ENCODE data around the gene RAB19.
"Not testable (repeated sequence)": the region's sequence is repeated elsewhere in the genome, so short reads cannot be mapped to it uniquely, and the experiment has no call there.

RAB19 gene

DNA sequence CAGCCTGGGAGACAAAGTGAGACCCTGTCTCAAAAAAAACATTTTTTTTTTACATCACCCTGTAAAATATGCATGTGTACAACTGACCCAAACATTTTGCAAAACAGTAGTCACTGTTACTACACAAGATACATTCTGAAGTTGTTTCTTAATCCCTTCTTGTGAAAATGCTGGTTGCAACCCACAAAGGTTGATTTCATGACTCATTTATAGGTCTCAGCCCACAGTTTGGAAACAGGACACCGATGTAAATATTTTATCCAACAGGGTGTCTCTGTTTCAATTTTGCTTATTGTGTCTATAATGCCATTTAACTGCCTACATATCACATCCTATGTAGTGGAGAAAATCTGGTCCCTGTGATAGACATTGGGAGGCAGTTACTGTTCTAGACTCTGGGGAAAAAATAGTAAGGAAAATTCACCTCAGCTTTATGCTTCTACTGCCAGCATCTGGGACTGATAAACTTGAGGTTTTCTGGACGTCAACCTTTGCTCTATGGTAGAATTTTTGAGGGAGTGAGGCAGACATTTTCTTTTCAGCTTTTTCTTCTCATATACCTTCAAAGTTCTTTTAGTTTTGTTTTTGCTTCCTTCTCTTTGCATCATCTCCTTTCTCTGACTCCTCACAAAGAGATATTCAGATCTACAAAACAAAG lies 1.6 kb upstream of the RAB19 start:
- DNase-seq, result no peak

DNA sequence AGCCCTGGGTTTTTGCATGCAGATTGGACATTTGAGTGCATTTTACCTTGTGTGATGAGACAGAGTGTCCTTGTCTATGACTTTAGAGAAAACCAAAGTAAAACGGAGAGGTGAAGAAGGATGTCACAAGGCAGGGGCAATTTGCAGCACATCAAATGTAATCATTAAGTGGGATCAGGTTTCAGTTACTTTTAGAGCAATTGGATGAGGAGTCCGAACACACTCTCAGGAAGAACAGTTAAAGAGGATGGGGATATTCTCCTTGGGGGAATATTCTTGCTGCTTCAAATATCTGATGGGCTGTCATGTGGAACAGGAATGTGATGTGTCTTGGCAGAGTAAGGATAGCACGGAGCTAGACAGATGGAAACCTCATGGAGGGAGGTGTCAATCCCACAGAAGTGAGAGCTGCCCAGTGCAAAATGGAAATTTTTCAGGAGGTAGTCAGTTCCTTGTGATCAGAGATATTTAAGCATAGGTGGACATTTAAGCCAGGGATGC lies 757 bp downstream of the RAB19 start:
- no peak for DNase-seq

DNA sequence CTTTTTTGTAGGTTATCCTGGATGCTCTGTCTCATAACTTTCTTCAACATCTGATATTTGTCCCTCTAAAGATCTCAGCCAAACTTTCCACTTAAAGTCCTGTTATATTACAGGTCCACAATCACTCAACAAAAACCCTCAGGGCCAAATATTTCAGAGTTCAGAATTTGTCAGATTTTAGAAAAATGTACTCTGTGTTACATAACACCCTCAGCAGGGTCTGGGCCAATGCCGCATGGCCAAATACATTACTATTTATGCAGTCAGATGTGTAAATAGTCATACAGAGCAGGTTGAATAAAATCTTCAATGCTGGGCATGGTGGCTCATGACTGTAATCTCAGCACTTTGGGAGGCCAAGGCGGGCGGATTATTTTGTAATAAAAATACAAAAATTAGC lies 11.5 kb downstream of the RAB19 start:
- no peak for DNase-seq

DNA sequence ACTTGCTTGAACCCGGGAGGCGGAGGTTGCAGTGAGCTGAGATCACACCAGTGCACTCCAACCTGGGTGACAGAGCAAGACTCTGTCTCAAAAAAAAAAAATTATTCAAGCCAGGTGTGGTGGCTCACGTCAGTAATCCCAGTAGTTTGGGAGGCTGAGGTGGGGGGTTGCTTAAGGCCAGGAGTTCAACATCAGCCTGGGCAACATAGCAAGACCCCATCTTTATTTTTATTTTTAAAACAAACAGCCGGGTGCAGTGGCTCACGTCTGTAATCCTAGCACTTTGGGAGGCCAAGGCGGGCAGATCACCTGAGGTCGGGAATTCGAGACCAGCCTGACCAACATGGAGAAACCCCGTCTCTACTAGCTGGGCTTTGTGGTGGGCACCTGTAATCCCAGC lies 12.0 kb downstream of the RAB19 start:
- not testable (repeated sequence) for DNase-seq

DNA sequence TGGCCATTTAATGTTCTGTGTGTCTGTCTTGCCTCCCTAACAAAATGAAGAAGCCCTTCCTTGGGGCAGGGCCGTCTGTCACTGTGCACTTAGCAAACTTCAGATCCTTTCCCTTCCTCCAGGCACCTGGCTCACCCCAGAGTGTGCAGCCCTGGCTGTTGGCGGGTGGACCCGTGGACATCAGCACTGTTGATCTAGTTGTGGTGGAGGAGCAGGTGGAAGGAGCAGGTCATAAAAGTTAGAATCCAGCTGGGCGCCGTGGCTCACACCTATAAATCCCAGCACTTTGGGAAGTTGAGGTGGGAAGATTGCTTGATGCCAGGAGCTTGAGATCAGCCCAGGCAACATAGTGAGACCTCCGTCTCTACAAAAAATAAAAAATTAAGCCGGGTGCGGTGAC lies 12.7 kb downstream of the RAB19 start:
- DNase-seq, result no peak

DNA sequence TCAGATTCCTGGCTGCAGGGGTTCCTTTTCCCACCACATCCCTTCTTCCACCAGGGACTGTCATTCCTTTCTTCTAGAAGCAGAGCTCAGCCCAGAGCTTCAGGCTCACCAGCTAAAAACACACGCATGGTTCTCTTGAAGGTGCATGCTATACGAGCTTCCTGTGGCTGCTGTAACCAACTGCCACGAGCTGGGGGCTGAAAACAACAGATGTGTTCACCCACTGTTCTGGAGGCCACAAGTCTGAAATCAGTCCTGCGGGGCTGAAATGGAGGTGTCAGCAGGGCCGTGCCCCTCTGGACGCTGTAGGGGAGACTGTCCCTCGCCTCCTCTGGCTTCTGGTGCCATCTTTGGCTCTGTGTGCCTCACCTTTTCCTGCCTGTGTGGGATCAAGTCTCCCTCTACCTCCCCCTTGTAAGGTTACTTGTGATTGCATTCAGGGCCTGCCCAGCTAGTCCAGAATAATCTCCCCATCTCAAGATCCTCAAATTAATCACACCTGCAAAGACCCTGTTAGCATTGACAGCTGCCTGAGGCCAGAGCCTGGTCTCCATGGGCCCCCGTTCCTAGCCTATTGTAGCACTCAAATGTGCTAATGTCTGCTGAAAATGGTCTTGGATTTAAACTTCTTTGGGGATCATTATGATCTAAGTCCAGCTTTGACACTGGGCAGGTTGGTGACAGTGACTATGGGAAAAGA lies 13.7 kb downstream of the RAB19 start:
- DNase-seq, result no peak

DNA sequence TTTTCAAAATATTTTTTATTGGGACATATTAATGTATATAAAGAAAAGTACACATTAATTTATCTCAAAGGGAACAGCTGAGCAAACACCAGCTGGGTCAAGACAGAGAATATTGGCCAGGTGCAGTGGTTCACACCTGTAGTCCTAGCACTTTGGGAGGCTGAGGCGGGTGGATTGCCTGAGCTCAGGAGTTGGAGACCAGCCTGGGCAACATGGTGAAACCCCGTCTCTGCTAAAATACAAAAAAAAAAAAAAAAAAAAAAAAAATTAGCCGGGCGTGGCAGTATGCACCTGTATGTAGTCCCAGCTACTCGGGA lies 14.3 kb downstream of the RAB19 start:
- DNase-seq, result not testable (repeated sequence)

DNA sequence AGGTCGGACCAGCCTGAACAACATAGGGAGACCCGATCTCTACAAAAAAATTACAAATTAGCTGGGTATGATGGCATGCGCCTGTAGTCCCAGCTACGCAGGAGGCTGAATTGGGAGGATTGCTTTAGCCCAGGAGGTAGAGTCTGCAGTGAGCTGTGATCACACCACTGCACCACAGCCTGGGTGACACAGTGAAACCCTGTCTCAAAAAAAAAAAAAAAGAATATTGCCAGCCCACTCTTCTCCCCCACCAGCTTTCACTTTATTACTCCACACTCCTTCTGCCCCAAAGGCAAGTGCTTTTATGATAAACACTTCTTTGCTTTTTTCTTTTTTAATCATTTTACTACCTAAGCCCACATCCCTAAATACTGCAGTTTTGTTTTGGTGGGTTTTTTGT lies 14.8 kb downstream of the RAB19 start:
- DNase-seq, result no peak

DNA sequence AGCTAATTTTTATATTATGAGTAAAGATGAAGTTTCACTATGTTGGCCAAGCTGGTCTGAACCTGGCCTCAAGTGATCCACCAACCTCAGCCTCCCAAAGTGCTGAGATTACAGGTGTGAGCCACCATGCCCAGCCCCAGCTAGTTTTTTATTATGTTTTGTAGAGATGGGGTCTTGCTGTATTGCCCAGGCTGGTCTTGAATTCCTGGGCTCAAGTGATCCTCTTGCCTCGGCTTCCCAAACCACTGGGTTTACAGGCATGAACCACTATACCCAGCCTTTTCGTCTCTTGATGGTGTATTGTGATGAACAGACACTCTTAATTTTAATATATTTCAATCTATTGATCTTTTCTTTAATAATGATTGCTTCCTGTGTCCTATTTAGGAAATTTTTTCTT lies 17.7 kb downstream of the RAB19 start:
- no peak for DNase-seq

DNA sequence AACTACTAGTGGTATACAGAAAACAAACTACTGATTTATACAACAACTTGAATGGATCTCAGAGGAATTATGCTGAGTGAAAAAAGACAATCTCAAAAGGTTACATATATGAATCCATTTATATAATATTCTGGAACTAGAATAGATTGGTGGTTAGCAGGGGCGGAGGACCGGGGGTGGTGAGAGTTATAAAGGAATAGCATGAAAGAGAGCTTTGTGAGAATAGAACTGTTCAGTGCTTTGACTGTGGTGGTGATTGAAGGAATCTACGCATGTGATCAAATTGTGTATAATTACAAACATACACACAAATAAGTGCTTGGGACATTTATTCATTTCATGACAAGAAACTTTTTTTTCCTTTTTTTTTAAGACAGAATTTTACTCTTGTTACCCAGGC lies 19.6 kb downstream of the RAB19 start:
- DNase-seq, result no peak

DNA sequence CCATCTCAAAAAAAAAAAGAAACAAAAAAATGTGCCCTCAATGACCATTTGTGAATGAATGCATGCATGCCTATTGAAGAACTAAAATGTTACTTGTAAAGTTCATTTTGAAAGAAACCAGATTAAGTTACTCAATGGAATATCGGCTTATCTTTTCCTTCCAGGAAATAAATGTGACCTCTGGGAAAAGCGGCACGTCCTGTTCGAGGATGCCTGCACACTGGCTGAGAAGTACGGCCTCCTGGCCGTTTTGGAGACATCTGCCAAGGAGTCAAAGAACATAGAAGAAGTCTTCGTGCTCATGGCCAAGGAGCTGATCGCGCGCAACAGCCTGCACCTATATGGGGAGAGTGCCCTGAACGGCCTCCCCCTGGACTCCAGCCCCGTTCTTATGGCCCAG lies 21.9 kb downstream of the RAB19 start:
- no peak for DNase-seq

DNA sequence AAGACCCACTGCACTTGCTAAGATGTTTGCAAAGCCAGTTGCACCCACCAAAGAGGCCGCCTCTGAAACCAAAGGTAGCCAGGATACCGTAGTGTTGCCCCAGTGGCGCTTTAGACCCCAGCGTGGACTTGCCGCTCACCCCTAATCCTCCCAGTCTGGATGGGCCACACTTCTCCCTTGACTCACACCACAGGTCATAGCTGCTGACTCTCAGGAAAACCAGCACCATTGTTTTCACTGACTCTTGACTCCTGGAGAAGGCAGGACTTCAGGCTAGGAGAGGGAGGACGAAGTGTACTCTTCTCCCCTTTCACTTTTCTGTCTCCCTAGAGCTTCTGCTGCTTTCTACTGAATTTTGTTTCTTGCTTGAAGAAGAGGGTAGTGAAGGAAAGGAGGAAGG lies 22.3 kb downstream of the RAB19 start:
- no peak for DNase-seq

DNA sequence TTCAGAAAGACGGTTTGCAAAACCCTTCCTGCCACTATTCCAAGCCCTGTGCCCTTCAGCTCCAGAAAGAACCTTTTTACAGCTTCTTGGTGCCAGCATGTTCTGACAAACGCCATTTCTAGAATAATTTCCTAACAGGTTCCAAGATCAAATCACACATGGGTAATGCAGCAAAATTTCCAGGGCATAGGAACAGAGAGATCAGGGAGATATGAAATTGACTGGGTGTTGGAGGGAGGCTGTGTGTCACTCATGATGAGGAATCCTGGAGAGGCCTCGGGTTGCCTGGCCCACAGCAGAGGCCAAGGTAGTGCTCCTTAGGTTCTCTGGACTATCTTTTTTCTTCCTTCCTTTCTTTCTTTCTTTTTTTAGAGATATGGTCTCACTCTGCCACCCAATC lies 29.5 kb downstream of the RAB19 start:
- DNase-seq, result no peak

DNA sequence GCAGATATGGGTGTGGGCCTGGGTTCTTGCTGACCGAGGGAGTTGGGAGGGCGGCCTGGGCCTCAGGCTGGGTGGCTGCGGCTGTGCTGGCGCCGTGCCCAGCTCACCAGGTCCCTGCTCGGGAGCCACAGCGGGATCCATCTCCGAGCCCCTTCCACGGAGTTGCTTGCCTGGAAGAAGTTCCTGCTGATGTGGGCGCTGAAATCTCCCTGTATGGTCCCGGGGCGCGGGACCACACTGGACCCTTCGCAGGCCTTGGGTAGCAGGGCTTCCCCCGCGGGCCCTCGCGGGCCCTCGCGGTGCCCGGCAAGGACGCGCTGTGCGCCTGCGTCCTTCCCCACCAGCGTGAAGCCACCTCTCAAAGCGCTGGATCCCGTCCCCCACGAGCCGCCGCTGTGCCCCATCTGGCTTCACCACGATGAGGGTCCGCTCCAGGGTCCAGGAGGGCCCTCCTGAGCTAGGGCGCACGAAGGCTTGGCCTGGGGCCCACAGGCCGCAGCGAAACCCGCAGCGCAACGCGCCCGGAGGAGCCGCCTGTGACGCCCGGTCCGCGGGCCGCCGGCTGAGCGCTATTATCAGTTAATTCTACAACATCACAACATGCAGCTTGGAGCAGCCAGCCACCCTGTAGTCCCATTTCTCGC lies 31.5 kb downstream of the RAB19 start:
- no peak for DNase-seq

DNA sequence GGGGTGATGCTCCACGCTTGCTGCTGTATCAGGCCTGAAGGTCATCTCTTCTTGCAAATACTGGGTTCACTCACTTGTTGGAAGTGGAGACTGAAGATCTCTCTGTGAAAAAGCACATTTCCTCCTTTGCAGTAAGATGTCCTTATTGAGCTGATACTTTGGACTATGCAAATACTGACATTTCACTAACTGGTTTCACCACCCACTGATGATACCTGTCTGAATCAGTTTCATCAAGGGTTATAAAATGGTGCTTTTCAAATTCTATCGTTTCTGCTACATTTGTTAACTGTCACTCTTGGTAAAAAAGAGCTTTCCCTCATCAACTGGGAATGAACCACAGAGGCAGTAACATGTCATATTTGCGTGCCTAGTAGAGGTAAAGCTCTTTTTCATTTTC lies 35.5 kb downstream of the RAB19 start:
- DNase-seq, result no peak

DNA sequence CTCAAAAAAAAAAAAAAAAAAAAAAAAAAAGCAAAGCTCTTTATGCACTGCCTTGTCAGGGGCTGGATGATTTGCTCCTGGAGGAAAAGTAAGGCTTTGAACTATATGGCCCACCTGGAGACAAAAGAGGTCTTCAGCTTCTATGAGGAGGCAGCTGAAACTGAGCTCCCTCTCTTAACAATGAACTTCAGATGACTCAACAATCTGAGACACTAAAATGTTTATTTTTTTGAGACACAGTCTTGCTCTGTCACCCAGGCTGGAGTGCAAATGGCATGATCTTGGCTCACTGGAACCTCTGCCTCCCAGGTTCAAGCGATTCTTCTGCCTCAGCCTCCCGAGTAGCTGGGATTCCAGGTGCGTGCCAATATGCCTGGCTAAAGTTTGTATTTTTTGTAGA lies 36.7 kb downstream of the RAB19 start:
- DNase-seq, result no peak

DNA sequence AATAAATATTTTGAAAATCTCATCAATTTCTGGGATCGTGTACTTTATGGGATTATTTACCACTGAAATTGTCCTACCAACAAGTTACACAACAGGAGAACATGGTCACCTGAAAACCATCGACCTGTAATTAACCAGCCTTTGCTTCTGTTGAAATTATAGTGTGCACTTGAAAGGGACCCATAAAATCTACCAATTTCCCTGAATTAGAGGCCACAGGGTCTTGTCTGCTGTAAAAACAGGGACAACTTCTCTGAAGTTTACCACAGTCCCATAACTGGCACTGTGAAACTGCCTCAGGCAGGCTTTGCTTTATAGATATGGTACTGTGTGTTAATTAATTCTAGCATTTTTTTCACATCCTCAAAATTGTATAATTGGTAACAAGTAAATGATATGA lies 37.7 kb downstream of the RAB19 start:
- DNase-seq, result no peak

DNA sequence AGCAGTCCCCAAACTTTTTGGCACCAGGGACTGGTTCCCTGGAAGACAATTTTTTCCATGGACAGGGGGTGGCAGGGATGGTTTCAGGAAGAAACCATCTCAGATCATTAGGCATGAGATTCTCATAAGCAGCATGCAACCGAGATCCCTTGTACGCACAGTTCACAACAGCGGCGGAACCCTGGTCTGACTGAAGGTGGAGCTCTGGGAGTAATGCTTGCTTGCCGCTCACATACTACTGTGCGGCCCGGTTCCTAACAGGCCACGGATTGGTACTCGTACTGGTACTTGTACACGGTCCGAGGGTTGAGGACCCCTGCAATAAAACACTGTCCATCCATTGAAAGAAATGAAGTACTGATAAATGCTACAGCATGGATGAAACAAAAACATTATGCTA lies 42.6 kb downstream of the RAB19 start:
- no peak for DNase-seq

DNA sequence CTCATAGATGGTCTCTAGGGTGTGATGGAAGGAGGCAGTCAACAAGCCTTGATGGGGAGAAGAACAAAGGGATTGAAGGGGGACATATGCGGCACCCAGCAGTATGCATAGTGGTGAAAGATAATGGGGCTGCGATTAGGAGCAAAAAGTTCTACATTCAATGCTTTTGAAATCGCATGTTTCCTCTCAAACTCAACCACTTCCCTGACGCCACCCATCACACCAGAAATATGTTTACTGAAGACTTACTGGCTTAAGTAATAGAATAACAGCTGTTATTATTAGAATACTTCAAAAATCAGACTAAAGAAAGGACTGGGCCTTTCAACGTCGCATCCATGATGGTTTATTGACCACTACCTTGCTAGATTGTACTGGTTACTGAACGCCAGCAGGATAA lies 44.0 kb downstream of the RAB19 start:
- no peak for DNase-seq

DNA sequence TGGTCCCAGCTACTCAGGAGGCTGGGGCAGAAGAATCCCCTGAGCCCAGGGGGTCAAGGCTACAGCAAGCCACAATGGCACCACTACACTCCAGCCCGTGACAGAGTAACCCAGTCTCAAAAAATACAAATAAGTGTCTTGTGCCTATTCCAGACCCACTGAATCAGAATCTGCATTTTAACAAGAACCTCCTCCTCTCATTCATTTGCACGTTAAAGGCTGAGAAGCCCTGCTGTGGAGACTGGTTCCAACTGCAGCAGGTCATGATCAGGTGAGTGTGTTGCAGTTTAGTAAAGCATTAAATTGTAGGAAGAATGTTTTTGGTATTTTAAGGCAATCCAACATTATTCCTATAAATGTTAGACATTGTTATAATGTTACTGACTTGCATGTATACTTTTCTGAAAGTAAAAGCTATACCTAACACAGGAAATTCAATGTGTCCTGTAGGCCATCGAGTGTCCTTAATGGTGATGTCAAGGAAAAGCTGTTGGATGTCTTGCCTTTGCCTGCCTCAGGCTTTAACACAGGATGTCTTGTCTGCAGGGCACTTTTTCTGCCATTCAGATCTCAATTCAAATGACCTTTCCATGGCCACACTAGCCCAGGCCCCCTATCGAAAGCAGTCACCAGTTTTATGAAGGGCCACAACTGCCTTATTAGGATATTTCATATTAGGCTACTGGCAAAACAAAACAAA lies 45.1 kb downstream of the RAB19 start:
- no peak for DNase-seq

DNA sequence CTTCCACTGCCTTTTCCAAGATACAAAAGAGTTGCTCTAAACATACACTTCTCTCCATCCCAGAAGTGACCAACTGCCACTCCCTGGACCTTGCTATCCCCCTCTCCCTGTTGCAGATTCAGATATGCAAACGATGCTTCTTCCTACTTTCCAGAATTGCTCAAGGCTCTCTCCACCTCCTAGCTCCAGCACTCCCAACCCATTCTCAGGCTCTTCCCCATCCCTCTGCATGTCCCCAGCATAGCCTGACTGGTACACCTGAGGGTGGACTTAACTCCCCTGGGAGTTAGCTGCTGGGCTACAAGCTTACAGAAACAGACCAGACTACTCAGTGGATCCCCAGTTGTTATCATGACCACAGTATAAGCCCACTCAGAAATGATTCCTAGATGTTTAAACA lies 47.9 kb downstream of the RAB19 start:
- no peak for DNase-seq

DNA sequence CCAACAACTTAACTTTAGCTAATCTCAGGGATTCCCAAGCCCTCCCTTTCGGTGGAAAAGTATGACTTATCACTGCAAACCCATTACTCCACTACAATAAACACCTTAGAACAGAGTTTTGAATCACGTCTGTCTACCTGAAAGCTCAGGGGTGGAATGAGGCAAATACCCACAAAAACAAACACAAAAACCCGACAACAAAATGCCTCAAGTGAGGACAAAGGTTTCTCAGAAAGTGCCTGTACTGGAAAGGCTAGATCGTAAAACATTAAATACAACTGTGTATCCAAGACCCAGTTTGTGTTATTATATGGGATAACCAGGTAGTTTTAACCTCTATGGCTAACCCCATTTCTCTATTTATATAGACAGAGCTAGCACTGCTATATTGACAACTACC lies 49.4 kb downstream of the RAB19 start:
- DNase-seq, result no peak

DNA sequence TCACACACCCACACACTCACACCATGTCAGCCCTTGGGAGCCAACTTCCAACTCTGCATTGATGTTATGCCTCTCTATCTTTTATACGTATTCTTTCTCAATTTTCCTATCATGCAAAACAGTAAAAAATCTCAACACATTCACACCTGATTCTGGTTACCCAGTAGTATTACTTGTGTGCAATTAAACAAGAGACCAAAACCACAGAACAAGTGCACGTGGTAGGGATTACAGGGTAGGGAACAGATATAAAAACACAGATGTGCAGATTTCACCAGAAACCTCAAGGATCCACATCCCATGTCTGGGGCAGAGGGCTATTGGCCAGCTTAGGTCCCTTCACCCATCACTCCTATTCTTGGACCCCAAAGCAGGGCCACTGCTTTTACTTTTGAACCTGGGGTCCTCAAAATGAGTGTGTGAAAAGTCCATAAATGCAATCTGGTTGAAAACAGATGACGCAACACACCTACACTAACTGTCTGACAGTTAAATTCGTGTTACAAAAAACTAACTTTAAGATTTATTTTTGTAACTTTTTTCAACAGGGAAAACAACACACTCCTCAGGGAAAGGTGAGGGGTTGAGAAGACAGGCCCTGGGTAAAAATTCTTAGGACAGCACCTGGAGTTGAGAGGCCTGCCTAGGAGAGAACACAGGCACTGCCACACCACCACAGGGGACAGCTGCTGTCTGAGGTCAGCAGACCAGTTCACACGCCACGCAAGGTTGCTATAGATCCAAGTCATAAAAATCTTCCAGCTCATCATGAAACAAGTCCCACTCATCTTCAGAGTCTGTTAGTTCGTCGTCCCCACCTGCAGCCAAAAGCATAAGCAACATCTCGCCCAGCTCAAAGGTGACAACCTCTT lies 50.2 kb downstream of the RAB19 start:
- DNase-seq, result not testable (repeated sequence)

Data from activated CD4-positive, alpha-beta T cell treated with anti-CD3 and anti-CD28 coated beads for 1 hour (primary cell).